Measurements from ENCODE around the gene TRAF5.
A peak's percentile ranks its signal among the peaks of the same experiment; 100 is the strongest.

GRCh38 chr1:211382714-211383480, 56.3 kb downstream of the TRAF5 start:
- TF ChIP-seq POLR2A (IDR thresholded peaks at IDR 0.05; ENCODE audit: low read depth, low read length) (peak; percentile 97), TAF1 (IDR thresholded peaks at IDR 0.05; ENCODE audit: borderline replicate concordance, low read depth, low read length) (peak; percentile 79), POLR2AphosphoS5 (IDR thresholded peaks at IDR 0.05; ENCODE audit: low read depth, low read length) (peak; percentile 95)

All from GM12892 (cell line).